ENCODE results near the gene NHLRC4.

NHLRC4 gene

DNA sequence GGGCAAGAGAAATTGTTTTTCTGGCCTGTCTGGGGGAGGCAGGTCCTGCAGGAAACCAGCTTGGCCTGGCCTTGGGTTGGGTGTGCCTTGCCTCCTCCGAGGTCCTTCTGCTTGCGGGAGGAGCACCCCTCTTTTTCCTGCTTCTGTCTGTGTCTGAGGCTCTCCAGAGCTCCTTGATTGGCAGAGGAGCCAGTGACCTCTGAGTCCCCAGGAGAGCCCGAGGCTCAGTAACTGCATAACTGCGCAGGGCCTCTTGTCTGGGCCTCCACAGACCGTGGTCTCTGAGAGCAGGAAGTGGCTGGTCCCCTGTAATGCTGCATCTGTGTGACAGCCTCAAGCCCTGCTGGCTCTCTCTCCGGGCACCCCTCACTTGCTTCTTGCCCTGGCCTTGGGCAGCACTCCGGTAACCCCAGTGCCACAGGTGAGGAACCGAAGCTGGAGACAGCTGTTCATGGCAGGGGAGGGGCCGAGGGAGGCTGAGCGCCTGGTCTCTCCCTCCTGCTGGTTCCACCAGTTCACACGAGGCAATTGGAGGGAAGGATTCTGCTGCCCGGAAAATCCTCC is 37.7 kb upstream of the NHLRC4 start:
- in situ Hi-C loops (cut with HindIII; ENCODE audit: low sequenced_read_pairs), result loop anchor here (25.0 kb wide), 1 partner anchor 108 kb away; the partner anchor contains the start of genes MCRIP2, METTL26, WDR90 and WFIKKN1

DNA sequence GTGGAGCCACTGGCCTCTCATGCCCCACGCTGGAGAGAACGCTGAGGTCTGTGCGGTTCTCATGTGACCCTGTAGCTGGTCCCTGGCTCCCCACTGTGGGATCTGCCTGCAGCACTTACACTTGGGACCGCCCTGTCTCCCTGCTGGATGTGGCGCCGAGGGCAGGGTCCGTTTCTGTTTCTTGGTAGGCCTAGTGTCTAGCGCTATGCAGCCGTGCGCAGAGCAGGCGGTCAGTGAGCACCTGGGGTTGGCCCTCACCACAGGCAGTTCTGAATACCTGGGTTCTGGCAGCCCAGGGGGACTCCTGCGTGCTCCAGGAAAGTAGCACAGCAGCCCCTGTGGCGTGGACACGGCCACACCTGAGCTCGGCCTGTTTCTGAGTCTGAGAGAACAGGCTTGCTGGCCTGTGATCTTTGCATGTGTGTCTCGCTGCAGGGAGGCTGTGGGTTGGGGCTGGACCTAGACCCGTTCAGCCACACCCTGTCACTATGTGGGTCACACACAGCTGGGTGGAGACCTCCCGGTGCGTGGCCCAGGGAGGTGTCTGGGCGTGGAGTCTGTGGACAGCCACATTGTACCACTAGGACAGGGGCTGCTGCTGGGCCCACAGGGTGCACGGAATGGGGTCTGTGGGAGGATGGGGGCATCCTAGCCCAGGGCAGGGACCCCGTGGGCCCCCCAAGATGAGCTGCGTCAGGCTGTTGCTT is 36.5 kb upstream of the NHLRC4 start:
- in situ Hi-C loops (cut with HindIII; ENCODE audit: low sequenced_read_pairs), result loop anchor here (25.0 kb wide), 1 partner anchor 107 kb away; the partner anchor contains the start of genes MCRIP2, METTL26, WDR90 and WFIKKN1

DNA sequence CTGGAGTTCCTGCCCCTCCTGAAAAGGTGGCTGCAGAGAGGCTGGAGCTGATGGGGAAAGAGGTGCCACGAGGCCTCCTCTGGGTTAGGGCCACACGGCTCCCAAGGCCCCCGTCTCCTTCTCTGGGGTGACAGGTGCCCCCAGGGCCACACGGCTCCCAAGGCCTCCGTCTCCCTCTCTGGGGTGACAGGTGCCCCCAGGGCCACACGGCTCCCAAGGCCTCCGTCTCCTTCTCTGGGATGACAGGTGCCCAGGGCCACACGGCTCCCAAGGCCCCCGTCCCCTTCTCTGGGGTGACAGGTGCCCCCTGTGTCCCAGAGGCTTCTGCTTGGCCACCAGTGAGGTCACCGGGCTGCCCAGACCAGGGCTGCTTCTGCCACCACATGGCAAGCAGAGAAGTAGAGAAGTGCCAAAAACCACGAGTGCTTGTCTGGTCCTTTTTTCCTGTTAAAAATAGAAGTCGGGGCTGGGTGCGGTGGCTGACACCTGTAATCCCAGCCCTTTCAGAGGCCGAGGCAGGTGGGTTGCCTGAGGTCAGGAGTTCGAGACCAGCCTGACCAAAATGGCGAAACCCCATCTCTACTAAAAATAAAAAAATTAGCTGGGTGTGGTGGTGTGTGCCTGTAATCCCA is 35.2 kb upstream of the NHLRC4 start:
- in situ Hi-C loops (cut with HindIII; ENCODE audit: low sequenced_read_pairs), result loop anchor here (25.0 kb wide), 1 partner anchor 106 kb away; the partner anchor contains the start of genes MCRIP2, METTL26, WDR90 and WFIKKN1

DNA sequence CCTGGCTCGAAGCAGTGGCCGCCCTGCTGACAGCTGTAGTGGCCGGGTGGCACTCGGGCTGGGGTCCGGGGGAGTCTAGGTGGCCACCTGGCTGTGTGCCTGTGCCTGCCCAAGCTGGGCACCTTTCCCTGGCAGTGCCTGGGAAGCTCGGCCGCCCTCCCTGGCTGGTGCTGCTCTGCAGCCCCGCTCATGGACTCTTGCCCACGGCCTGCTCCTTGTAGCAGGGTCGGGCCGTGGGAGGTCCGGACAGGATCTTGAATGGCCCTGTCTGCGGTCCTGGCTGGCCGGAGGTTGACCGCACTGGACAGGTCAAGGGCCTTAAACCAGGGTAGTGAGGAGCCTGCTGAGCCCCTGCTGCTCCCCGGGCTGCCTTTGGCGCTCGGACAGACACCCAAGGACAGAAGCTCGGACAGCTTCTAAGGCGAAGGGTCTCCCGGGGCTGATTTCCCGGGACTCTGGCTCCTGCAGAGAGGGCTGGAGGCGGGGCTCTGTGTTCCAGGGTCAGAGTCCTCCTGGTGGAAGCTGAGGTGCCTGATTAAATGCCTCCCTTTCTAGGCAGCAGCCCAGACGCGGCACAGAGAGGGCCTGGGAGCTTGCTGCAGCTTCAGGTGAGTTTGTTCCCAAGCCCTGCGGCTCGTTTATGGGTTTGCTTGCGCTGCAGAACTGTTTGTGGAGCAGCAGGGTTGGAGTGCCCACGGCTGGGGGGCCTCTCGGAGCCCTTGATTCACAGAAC is 33.2 kb upstream of the NHLRC4 start:
- in situ Hi-C loops (cut with HindIII; ENCODE audit: low sequenced_read_pairs), result loop anchor here (25.0 kb wide), 1 partner anchor 104 kb away; the partner anchor contains the start of genes MCRIP2, METTL26, WDR90 and WFIKKN1

DNA sequence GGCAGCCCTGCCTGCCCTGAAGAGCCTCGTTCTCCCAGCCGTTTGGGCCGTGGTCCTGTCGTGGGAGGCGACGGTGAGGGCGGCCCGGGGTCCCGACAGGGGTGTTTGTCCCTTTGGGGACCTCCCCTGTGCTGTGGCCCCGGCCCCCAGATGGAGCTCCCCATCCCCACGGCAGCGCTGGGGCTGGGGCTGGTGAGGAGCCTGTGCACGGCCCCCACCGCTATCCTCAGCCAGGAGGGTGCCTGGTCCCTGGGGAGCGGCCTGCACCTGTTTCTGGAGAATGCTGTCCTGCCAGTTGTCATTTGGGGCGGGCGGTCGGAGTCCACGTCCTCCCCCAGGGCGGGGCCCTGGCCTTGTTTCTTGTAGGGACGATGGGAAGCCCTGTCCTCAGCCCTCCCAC is 32.7 kb upstream of the NHLRC4 start:
- in situ Hi-C loops (cut with HindIII; ENCODE audit: low sequenced_read_pairs), result loop anchor here (25.0 kb wide), 1 partner anchor 103 kb away; the partner anchor contains the start of genes MCRIP2, METTL26, WDR90 and WFIKKN1

DNA sequence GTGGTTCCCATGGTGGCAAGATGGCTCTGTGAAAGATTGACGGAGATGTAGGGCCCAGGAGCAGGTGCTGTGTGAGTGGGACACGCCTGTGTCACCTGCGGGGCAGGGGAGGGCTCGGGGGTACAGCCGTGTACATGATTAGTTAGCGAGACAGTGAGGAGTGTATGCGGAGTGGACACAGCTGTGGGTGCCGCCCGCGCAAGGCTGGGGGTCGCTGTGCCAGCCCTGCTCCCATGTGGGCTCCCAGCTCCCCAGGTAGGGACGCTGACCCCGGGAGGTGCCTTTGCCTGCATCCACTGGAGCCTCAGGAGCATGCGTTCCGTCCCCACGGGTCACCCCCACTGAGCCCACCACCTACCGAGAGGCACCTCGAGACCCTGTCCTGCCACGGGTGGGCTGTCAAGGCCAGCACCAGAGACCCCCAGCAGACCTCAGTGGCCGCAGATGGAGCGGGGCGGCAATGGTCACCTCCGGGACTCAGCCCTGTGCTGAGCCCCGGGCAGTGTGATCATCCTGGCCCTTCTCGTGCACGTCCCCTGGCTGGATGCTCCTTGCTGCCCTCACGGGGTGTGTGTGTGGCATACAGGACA is 31.9 kb upstream of the NHLRC4 start:
- in situ Hi-C loops (cut with HindIII; ENCODE audit: low sequenced_read_pairs), result loop anchor here (25.0 kb wide), 1 partner anchor 102 kb away; the partner anchor contains the start of genes MCRIP2, METTL26, WDR90 and WFIKKN1

DNA sequence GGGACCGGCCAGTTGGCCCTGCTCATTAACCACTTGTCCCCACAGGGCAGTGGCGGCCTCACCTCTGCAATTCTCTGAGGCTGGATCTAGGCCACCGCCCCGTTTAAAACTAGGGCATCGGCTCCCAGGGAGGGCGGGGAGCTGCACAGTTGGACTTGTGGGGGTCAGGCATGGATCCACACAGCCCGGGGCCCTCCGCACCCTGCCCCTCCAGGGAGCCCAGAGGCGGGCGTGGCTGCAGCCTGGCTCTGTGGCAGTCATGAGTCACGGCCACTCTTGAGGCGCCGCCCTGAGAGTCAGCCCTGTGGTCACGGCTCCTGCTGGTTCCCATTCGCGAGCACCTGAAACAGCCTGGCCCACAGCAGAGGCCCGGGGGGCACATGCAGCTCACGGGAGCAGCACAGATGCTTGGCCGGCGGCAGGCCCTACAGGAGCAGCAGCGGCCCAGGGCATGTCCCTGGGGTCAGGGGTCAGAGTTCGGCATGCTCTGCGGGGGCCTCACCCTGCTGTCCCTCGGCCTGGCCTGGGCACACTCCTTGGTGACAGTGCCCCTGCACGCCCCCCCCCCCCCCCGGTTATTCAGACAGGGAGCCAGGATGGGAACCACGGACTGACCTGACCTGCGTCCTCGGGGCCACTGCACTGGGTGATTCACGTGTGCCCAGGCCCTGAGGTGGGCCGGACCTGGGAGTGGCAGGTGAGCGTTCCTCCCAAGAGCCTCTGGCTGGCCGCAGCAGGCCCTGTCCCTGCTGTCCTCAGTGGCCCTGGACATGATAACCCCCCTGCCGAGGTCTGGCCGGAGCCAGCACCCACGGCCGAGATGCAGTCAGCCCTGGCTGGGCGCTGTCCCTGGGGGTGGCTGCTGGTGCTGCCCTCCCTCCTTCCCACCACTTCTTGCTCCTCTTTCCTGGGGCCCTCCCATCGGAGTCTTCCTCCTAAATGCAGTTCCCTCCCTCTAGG is 31.1 kb upstream of the NHLRC4 start:
- in situ Hi-C loops (cut with HindIII; ENCODE audit: low sequenced_read_pairs), result loop anchor here (25.0 kb wide), 1 partner anchor 102 kb away; the partner anchor contains the start of genes MCRIP2, METTL26, WDR90 and WFIKKN1

DNA sequence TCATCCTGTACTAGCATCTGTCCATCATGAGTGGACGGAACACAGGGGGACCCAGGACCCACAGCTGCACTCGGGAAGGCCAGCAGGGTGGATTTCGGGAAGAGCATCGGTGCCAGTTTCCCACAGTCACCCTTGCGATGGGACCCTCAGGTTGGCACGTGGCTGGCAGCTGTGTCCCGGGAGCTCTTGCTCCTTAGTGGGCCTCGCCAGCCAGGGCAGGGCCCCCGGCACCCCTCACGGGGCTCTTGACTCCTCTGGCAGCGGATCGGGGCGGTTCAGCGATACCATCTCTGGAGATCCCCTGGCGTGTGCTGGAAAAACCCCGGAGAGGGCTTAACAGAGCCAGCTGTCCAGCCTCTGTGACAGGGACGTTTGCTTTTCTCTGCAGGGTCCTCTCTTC is 30.1 kb upstream of the NHLRC4 start:
- in situ Hi-C loops (cut with HindIII; ENCODE audit: low sequenced_read_pairs), result loop anchor here (25.0 kb wide), 1 partner anchor 101 kb away; the partner anchor contains the start of genes MCRIP2, METTL26, WDR90 and WFIKKN1

DNA sequence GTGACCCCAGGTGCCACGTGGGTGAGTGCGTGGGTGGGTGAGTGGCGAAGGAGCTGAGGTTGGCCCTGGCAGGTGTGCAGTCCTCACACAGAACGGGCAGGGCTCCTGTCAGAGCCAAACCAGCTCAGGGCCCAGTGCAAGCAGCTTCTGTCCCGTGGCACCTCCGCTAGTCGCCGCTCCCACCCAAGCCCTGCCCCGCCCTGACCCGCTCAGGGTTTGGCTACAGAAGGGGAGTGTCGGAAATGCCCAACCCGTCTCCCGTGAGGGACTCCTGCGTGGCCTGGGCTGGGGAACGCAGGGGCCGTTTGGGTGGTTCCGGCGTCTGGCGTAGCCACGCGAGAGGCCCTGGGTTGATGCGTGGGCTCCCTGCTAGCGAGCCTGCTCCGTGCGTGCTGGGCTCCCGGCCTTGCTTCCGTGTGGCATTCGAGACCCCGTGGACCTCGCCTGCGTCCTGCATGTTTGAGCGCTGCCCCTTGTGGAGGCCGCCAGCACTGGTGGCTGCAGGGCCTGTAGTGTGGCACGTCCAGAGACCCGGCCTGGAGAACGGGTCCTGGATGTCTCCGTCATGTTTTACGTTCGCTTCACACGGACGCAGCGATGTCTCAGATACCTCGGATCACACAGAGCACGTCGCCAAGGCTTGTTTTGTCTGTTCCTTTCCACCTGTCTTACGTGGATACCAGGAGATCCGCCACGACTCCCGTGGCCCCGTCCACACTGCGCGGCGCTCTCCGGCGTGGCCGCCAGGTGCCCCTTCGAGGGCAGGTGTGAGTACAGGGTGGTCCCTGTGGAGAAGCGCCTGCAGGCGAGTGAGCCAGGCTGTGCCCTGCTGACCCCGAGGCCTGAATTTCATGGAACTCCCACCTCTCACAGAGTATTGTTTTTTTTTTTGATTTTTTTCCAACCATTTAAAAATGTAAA is 29.1 kb upstream of the NHLRC4 start:
- in situ Hi-C loops (cut with HindIII; ENCODE audit: low sequenced_read_pairs), result loop anchor here (25.0 kb wide), 1 partner anchor 100 kb away; the partner anchor contains the start of genes MCRIP2, METTL26, WDR90 and WFIKKN1

DNA sequence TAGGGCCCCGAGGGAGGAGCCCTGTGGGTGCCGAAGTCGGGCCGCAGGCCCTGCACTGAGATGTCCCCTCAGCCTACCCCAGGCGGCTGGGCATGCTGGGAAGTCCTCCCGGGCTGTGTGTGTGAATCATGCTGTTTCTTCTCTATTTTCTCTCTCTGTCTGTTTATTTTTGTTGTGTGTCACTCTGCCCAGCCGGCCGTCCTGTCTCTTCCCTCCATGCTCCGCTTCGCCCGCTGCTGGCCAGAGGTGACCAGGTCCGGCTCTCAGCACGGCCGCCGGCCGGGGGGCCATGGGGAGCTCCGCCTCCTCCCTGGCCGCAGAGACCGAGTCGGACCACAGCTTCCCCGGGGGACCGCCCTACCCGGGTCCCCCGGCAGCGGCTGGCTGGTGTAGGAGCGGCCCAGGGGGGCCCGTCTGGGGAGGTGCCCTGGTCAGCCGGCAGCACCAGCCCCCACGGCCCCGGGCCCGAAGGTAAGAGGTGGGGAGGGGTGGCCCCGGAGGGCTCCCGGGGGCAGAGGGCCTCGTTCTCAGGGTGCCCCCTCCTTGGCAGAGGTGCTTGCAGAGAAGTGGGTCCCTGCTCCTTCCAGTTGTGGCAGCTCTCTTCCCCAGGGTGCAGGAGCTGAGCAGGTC is 26.8 kb upstream of the NHLRC4 start:
- in situ Hi-C loops (cut with HindIII; ENCODE audit: low sequenced_read_pairs), result loop anchor here (25.0 kb wide), 1 partner anchor 97 kb away; the partner anchor contains the start of genes MCRIP2, METTL26, WDR90 and WFIKKN1

DNA sequence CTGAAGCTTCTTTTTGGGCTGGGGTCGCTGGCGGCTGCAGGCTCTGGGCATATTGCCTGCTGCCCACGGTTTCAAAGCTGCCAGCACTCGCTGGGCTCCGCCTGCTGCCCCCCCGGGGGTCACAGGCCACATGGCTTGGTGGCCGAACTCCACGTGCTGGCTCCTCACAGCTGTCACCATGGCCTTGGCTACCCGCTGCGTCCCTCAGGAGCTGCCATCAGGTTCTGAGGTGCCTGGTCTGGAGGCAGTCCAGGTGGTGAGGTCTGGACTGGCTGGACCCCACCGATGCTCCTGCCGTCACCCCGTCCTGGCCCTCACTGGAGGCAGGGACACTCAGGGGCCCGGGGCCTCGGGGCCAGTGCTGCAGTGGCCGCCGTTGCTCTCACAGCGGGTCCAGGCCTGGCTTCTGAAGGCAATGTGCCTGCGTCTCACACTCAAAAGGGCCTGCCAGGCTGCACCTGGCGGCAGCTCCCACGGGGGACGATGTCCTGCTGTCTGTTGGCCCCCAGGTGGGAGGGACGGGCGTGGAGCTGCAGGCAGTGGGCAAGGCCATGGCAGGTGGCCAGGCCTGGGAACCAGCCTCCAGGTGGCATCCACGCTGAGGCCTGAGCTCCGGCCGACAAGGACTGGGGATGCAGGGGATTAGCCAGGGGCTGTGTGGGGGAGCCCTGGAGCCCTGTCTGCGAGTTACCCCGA is 26.0 kb upstream of the NHLRC4 start:
- in situ Hi-C loops (cut with HindIII; ENCODE audit: low sequenced_read_pairs), result loop anchor here (25.0 kb wide), 1 partner anchor 97 kb away; the partner anchor contains the start of genes MCRIP2, METTL26, WDR90 and WFIKKN1

DNA sequence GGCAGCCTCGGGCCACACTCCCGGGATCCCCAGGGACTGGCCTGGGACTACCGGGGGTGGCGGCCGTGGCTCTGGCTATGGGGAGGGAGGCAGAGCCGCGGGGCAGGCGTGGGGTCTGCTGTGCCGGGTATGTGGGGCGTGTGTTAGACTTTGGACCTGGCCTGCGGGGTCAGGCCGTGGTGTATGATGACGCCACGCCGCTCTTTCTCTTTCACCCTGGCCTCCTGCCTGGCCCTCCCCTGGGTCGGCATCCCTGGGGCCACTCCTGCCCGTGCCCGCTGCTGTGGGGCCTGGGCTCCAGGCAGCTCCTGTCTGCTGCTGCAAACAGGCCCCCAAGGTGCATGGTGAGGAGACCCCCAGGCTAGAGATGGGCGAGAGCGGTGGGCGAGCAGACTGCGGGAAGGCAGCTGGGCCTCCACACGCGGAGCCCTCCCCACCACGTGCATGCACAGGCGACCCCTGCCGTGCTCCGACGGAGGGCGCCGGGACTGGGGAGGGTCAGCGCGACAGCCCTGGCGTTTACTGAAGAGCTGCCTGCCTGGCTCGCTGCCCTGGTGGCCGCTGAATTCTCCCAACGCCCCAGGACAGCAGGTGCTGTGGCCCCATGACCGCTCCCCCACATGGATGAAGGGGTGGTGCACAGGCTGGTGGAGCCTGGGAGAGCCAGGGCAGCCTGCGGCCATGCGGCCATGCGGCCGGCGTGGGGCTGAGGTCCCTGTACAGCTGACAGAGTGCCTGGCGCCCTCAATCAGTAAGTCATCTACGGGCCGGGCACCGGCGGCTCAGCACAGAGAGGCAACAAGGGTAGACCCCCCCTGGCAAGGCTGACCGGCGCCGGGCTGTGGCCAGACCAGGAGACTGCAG is 23.3 kb upstream of the NHLRC4 start:
- in situ Hi-C loops (cut with HindIII; ENCODE audit: low sequenced_read_pairs), result loop anchor here (25.0 kb wide), 1 partner anchor 94 kb away; the partner anchor contains the start of genes MCRIP2, METTL26, WDR90 and WFIKKN1

DNA sequence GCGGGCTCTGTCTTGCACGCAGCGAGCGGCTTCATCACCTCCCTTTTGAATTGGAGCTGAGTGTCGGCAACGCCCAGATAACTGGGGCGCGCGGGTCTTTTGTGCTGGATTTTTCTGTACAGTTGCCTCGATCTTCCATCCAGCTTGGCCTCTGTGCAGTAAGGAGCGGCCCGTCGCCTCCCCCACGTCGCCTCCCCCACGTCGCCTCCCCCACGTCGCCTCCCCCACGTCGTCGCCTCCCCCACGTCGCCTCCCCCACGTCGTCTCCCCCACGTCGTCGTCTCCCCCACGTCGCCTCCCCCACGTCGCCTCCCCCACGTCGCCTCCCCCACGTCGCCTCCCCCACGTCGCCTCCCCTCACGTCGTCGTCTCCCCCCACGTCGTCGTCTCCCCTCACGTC is 22.3 kb upstream of the NHLRC4 start:
- in situ Hi-C loops (cut with HindIII; ENCODE audit: low sequenced_read_pairs), result loop anchor here (25.0 kb wide), 1 partner anchor 93 kb away; the partner anchor contains the start of genes MCRIP2, METTL26, WDR90 and WFIKKN1

DNA sequence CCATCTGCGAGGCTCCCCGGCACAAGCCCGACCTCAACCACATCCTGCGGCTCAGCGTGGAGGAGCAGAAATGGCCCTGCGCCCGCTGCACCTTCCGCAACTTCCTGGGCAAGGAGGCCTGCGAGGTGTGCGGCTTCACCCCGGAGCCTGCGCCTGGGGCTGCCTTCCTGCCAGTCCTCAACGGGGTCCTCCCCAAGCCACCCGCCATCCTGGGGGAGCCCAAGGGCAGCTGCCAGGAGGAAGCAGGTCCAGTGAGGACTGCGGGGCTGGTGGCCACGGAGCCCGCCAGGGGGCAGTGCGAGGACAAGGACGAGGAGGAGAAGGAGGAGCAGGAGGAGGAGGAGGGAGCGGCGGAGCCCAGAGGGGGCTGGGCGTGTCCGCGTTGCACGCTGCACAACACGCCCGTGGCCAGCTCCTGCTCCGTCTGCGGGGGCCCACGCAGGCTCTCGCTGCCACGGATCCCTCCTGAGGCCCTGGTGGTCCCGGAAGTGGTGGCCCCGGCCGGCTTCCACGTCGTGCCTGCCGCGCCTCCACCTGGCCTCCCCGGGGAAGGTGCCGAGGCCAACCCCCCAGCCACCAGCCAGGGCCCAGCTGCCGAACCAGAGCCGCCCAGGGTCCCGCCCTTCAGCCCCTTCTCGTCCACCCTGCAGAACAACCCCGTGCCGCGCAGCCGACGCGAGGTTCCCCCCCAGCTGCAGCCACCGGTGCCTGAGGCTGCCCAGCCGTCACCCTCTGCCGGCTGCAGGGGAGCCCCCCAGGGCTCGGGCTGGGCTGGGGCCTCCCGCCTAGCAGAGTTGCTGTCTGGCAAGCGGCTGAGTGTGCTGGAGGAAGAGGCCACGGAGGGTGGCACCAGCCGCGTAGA is 19.7 kb upstream of the NHLRC4 start:
- in situ Hi-C loops (cut with HindIII; ENCODE audit: low sequenced_read_pairs), result loop anchor here (25.0 kb wide), 1 partner anchor 90 kb away; the partner anchor contains the start of genes MCRIP2, METTL26, WDR90 and WFIKKN1
